Stimulated activated CD8-positive, alpha-beta memory T cell treated with anti-CD3 and anti-CD28 coated beads, Interleukin-4, amount 100 ng/mL, for 1 hour (primary cell): Measurements from ENCODE around the gene PPM1E.
"Not testable (repeated sequence)": the region's sequence is repeated elsewhere in the genome, so short reads cannot be mapped to it uniquely, and the experiment has no call there.

Source experiments
- DNase-seq, 2 donors: peaks; one replicate each; pipeline ENCODE4 v3.0.0-alpha.2; 2020; ENCODE audit warnings: low read depth in 2 of 2, low spot score in 1 of 2

Gene PPM1E

GRCh38 chr17:58944166-58944565, 188.5 kb downstream of the PPM1E start:
- no peak for DNase-seq

- no peak for DNase-seq
Measured at GRCh38 chr17:58947411-58947810, 191.8 kb downstream of the PPM1E start.

GRCh38 chr17:58947824-58948223, 192.2 kb downstream of the PPM1E start:
- no peak for DNase-seq

DNA sequence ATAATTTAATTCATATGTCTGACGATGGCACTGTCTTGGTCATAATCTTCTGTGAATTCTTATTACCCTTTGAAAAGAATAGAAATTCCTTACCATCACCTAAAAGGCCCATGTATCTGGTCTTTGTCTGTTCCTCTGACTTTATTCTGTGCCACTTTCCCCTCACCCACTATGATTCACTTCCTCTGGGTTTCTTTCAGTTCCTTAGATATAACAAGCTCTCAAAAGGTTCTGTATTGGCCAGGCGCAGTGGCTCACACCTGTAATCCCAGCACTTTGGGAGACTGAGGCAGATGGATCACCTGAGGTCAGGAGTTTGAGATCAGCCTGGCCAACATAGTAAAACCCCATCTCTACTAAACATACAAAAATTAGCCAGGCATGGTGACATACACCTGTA, 198.7 kb downstream of the PPM1E start:
- not testable (repeated sequence) for DNase-seq

GRCh38 chr17:58956997-58957724, 201.5 kb downstream of the PPM1E start:
- no peak for DNase-seq

DNA sequence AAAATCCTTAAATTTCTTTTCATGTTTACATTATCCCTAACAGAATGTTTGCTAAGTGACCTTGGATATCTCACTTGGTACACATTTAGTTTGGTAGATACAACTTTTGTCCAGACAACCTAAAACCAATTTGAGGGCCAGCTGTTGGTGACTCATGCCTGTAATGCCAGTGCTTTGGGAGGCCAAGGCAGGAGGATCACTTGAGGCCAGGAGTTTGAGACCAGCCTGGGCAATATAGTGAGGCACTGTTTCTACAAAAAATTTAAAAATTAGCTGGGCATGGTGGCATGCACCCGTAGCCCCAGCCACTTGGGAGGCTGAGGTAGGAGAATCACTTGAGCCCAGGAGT, 202.0 kb downstream of the PPM1E start:
- not testable (repeated sequence) for DNase-seq

- no peak for DNase-seq
Measured at GRCh38 chr17:58960068-58960467, 204.4 kb downstream of the PPM1E start.

- DNase-seq: no peak
Measured at GRCh38 chr17:58965221-58965620, 209.6 kb downstream of the PPM1E start.

- no peak for DNase-seq
Measured at GRCh38 chr17:58966208-58966607, 210.6 kb downstream of the PPM1E start.

DNA sequence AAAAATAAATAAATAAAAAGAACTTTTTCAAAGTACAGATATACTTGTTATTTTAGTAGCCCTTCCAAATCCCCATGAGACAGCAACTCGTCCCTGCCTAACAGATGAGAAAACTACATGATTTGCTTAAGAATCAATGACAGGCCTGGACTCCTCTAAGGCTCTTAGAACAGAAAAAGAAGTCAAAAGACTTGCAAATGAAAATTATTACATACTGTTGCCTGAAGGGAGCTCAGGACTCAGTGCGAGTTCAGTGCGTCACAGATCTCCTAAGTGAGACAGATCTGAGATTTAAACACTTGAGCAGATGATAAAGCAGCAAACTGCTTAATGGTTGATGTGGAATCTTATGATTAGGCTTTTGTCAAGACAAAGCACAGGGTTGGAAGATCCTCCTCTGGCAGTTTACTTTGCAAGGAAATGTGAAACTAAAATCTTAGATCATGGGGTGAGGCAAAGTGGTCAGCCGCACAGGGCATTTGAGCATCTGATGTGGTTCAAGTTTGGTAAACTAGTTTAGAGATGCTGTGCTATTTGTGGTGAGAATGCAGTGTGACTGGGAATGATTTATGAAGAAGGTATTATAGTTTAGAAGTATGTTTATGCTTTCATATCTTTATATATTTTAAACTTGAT, 212.9 kb downstream of the PPM1E start:
- no peak for DNase-seq

DNA sequence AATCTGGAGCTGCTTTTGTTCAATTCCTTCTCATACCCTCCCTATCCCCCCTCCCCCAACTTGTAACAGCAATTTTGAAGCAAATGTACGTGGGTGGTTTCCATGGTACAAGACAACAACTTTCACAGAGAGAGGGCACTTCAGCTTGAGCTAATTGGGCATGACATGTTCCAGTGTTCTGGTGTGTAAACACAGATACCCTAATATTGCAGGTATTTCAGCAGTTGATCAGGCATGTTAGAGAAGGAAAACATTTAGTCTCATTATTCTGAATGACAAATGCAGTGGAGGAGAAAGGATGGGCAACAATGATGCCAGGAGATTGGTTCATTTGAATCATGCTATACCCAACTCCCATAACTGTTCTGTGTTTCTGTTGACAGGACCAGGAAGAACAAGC, 213.5 kb downstream of the PPM1E start:
- DNase-seq: no peak

DNA sequence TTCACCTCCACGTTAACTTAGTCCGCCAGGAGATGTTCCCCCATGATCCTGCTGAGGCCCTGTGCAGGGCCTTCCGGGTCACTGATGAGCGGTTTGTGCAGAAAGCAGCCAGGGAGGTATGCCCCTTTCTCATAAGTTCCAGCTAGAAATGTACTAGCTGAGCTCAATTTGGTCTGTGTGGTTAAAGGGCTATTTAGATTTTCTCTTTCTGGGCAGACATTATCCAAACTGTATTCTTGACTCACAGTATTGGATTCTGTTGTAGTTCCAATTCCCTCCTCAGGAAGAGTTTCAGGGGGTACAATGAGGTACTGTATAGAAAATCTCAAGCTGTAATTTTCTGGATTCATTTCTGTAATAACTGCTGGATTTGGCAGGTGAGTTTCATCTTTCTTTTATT, 214.0 kb downstream of the PPM1E start:
- DNase-seq: no peak

DNA sequence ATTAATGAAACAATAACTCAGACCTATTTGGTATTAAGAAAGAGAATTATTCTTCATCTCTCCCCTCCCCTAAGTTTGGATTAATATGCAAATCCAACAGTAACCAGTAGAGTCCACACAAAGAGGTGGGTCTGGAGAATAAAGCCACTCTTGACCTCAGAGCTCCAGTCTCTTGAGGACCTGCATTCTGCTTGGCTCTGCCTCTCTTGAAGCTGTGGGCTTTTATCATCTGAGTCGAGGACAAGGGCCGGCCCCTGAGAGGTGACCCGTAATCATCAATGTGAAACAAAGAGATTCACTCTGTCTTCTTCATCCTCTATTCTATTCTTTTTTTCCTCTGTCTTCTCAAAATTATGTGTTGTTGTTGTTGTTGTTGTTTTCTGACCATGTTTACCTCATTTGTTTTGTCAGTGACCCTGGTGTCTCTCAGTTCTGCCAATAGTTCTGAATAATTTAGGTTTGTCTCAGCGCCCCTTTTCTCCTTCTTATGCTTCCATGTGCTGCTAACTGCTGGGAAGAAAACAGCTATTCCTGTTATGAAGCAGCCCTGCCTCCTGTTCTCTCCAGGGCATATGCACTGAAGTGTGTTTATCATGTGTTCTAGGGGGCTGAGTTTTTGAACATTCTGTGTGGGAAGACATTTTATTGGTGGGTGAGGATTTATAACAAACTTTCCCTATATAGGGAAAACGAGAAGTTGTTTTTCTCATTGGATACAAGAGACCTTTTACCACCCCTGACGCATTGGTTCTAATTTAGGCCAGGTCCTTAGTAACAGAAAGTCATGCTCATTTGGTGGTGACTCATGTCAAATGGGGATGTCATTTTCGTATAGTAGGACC, 215.2 kb downstream of the PPM1E start:
- no peak for DNase-seq

- no peak for DNase-seq
Measured at GRCh38 chr17:58974354-58974753, 218.7 kb downstream of the PPM1E start.

- no peak for DNase-seq
Measured at GRCh38 chr17:58976541-58976940, 220.9 kb downstream of the PPM1E start.

GRCh38 chr17:58980706-58981481, 225.2 kb downstream of the PPM1E start:
- no peak for DNase-seq

DNA sequence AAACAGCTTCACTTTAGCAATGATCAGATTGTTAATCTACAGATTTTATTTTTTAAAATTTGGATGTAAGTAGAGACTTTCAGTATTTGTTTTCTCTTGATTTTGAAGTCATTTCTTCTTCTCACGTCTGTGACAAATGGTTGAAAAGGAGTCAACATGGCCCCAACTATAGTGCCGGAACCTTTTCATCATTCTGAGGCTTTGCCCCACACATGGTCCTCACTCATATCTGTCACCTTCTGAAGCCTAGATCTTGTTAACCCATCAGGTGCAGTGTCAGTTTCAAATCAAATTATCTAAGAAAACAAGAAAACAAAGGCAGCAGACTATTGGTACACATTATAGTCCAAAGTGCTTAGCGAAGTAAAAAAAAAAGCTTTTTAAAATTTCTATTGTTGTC, 227.0 kb downstream of the PPM1E start:
- DNase-seq: no peak

DNA sequence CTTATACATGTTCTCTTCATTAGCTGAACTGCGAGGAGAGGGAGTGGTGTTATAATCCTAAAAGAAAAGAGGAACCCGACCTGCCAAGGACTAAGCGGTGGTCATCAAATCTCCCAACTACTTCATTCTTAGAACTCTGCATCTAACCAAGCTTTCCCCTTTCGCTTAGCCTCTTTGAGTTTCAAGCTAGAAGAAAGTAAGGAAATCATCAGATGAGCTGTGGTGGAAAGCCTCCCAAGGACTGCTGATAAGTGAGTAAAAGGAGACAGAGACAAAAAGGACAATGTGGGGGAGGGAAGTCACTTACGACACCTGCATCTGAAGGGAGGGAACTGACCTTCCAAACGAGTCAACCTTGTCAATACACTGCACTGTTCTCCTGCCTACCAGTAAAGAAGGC, 229.7 kb downstream of the PPM1E start:
- no peak for DNase-seq

DNA sequence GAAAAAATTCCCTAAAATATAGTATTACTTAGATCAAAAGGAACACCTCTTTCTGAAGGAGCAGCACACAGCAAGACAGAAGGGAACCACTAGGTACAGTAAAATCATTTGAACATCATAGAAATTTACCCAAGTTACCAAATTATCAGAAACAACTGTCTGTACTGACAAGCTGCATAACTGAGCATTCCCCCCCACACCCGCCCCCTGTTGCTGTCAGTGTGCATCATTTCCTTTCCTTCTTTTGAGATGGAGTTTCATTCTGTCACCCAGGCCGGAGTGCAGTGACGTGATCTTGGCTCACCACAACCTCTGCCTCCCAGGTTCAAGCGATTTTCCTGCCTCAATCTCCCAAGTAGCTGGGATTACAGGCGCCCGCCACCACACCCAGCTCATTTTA, 230.3 kb downstream of the PPM1E start:
- no peak for DNase-seq

- no peak for DNase-seq
Measured at GRCh38 chr17:58989629-58990028, 234.0 kb downstream of the PPM1E start.

DNA sequence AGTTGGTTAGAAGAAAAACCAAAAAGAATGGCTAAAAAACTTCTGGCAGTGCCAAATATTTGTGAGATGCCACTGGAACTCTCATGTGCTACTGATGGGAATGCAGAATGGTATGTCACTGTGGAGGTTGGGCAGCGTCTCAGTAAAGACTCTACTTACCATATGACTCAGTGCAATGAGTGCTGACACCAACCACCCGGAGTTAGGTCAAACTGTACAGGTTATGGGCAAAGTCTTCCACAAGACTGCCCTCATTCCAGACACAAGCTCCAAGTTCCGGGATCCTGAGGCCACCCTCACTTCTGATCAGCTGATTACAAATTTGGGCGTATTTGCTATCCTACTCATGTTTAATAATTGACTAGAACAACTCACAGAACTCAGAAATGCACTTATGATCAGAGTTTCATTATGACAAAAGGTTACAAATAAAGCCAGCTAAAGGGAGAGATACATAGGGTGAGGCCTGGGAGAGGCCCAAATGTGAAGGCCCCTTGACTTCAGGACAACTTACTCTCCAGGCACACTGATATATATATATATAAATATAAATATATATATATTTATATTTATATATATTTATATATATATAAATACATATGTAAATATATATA, 236.2 kb downstream of the PPM1E start:
- no peak for DNase-seq
